Kidney (tissue), 14 donors: ENCODE data around the gene SOS2. TPM values are rescaled to one million over a fixed set of nuclear protein-coding genes. Genes with fewer than 3 reads are reported as not detected.

Experiments
- DNase-seq, 5 donors: peaks; one replicate each; pipeline ENCODE4 v3.0.0-alpha.2; 2013 to 2020
- FAIRE-seq: peaks from 2 replicates; lab custom pipeline; 2012; peaks lifted over from hg19 to GRCh38; lab: Jason Lieb, UNC
- H3K27ac ChIP-seq, 2 donors: one replicate each; pipeline ENCODE4 v1.7.0; 2013; ENCODE audit warnings: low read depth in 2 of 2, low read length in 2 of 2, inconsistent platforms in 1 of 2
- H3K27me3 ChIP-seq: one replicate; pipeline ENCODE4 v1.7.1; 2013; ENCODE audit warnings: low read length, inconsistent platforms; ENCODE audit not compliant: control insufficient read depth, insufficient read depth
- H3K36me3 ChIP-seq, 3 donors: one replicate each; pipeline versions ENCODE4 v1.7.0 to v1.7.1; 2013; ENCODE audit warnings: low read length in 3 of 3, control low read depth in 1 of 3, inconsistent platforms in 1 of 3; ENCODE audit not compliant: insufficient read depth in 3 of 3, control insufficient read depth in 2 of 3
- H3K4me1 ChIP-seq, 3 donors: one replicate each; pipeline versions ENCODE4 v1.7.0 to v1.7.1; 2013; ENCODE audit warnings: low read length in 3 of 3, inconsistent platforms in 1 of 3, low read depth in 1 of 3; ENCODE audit not compliant: control insufficient read depth in 2 of 3, insufficient read depth in 2 of 3
- H3K4me3 ChIP-seq, 3 donors: one replicate each; pipeline versions ENCODE4 v1.7.0 to v1.8.1; 2013; ENCODE audit warnings: low read length in 3 of 3, control low read depth in 1 of 3, inconsistent platforms in 1 of 3
- H3K9ac ChIP-seq, 3 donors: one replicate each; pipeline versions ENCODE4 v1.7.0 to v1.7.1; 2013; ENCODE audit warnings: low read length in 3 of 3, control low read depth in 1 of 3, inconsistent platforms in 1 of 3
- H3K9me3 ChIP-seq, 3 donors: one replicate each; pipeline versions ENCODE4 v1.7.0 to v1.7.1; 2013; ENCODE audit warnings: low read length in 3 of 3, control low read depth in 1 of 3, inconsistent platforms in 1 of 3; ENCODE audit not compliant: control insufficient read depth in 2 of 3, insufficient read depth in 1 of 3
- CTCF ChIP-seq: IDR thresholded peaks from 3 replicates; pipeline ENCODE4 v1.5.1; 2012; ENCODE audit warnings: mild to moderate bottlenecking, moderate library complexity, borderline replicate concordance; ENCODE audit not compliant: insufficient read depth; ENCODE audit errors: extremely low read depth
- intact Hi-C: fragments of 100-400 bp; cut with DNase I; formaldehyde crosslinking; loops from one replicate; pipeline ENCODE4 v1.11.1; 2022
- polyA plus RNA-seq: library from polyadenylated mRNA; stranded (reverse); fragments of 350-450 nt; fragmentation: Illumina TruSeq; extraction: RNeasy Lipid Tissue Mini Kit (QIAGEN cat#74804); gene quantifications from one replicate; pipeline ENCODE4 v1.2.3, GENCODE V29; 2014; ENCODE audit warnings: low read depth, low replicate concordance; ENCODE audit not compliant: insufficient read depth
- total RNA-seq: library from RNA; stranded (reverse); fragmentation: NEBNext Ultra II Directional; extraction: Animal tissue kit (Norgen Biotek cat#: 25700); gene quantifications from one replicate; pipeline ENCODE4 v1.2.1, GENCODE V29; 2021
- donor health status: control.
- donor health status: control.
- donor health status: control.
- donor health status: control.
- donor health status: control.
- donor health status: DM: yes; HTN: yes; CAD: no.
- donor health status: Normal renal cell carcinoma (clear cell type).

The SOS2 gene
- total and polyA plus RNA-seq, 2 donors from 2014 or later = 11.9 to 39.7 TPM

GRCh38 chr14:50233166-50233950 lies 2.0 kb upstream of the SOS2 start:
- peaks cover 3 to 9% (median 7%) of the 10 kb centered on the region in 3 donors for H3K4me1 ChIP-seq
- intact Hi-C loops = no loop called here
- no peak overlapping the region for H3K27ac ChIP-seq
- H3K4me3 ChIP-seq = no peak overlapping the region
- no peak for FAIRE-seq
- no peaks in the 10 kb centered on the region for H3K36me3 ChIP-seq
- H3K27me3 ChIP-seq = no peaks in the 10 kb centered on the region
- H3K9me3 ChIP-seq = no peaks in the 10 kb centered on the region
- no peak overlapping the region for H3K9ac ChIP-seq
- peak in 1 of 5 donors; percentile 26 for DNase-seq
- no peak for TF ChIP-seq CTCF

- H3K36me3 ChIP-seq = no peaks in the 10 kb centered on the region
- H3K4me1 ChIP-seq = peaks cover 3 to 9% (median 7%) of the 10 kb centered on the region in 3 donors
- H3K27me3 ChIP-seq = no peaks in the 10 kb centered on the region
- DNase-seq (peak in 1 of 5 donors; percentile 12), FAIRE-seq (no peak)
- H3K27ac ChIP-seq = peak overlapping the region; percentile 79 to 95
- H3K4me3 ChIP-seq = peak overlapping the region; percentile 76 to 83 (median 79)
- no peak for TF ChIP-seq CTCF
- no peaks in the 10 kb centered on the region for H3K9me3 ChIP-seq
- intact Hi-C loops = no loop called here
- H3K9ac ChIP-seq = peak overlapping the region; percentile 66 to 91 (median 73)
Observed at GRCh38 chr14:50232276-50232642, 881 bp upstream of the SOS2 start.

- TF ChIP-seq CTCF = no peak
- DNase-seq = peak; percentile 41 to 86 (median 76)
- Histone ChIP-seq H3K36me3 (no peaks in the 10 kb centered on the region), H3K4me3 (peak overlapping the region; percentile 70 to 89 (median 83)), H3K9ac (peak overlapping the region; percentile 65 to 83 (median 66)), H3K4me1 (peaks cover 3 to 14% (median 12%) of the 10 kb centered on the region in 3 donors), H3K27me3 (no peaks in the 10 kb centered on the region), H3K9me3 (no peaks in the 10 kb centered on the region), H3K27ac (peak overlapping the region; percentile 91 to 95)
- no peak for FAIRE-seq
- intact Hi-C loops = no loop called here
Observed at GRCh38 chr14:50230701-50231474, 490 bp downstream of the SOS2 start.
